ENCODE results near the gene PCDH8.
A peak's percentile ranks its signal among the peaks of the same experiment; 100 is the strongest.

The PCDH8 gene

GRCh38 chr13:52848455-52849195 lies at the start of gene PCDH8:
Gene PCDH8, minus strand, starts transcription at chr13:52848640. Its CDS starts 204 bp downstream, at chr13:52848436.
- H3K27me3 ChIP-seq (ENCODE audit: low read depth, low read length), result peaks cover 52% of the 10 kb centered on the region
- H3K9me3 ChIP-seq (ENCODE audit: control insufficient read depth in 1 of 2, low read length in 2 of 2), result peaks cover 0 to 3% of the 10 kb centered on the region in 2 donors
- peaks cover 0 to 60% of the 10 kb centered on the region in 2 donors for H3K4me1 ChIP-seq (ENCODE audit: control insufficient read depth in 1 of 2, insufficient read depth in 2 of 2, low read length in 2 of 2)

DNA sequence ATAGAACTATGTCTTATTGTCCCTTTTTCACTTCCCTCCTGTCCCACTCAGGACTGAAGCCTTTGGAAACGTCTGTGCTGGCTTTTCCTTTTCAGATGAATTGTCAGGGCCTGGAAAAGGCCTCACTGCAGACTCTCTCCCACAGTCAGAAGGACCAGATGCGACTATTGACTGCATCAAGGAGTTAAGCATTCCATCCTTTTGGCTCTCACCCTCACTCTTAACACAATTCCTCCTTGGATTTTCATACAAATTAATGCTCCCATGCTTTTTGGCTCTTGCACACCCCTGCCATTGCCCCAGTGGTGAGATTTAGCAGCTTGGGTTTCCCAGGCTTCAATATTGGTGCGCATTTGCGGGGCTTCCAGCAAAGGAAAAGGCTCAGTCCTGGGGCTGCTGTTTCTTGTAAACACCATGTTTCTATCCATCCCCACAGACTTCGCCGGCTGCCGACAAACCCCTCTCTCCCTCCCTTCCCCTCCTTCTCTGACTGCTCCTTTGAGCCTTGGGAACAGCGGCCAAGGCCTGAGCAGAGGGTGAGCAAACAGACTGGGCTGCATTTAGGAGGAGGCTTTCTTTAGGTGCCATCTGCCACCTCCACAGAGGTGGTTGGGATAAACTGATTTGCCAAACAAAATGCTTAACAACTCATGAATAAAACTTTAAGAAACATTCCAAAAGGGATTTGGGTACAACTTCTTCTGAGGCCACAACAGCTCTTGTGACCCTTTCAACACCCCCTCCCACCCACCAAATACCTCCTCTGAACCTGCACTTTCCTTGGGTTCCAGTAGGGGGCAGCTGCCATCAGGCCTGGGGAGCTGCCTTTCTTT lies 48.6 kb upstream of the PCDH8 start:
- H3K4me3 ChIP-seq (ENCODE audit: low read depth in 1 of 2, low read length in 2 of 2), result no peak overlapping the region
- no peaks in the 10 kb centered on the region for H3K4me1 ChIP-seq (ENCODE audit: control insufficient read depth in 1 of 2, insufficient read depth in 2 of 2, low read length in 2 of 2)
- no peaks in the 10 kb centered on the region for H3K9me3 ChIP-seq (ENCODE audit: control insufficient read depth in 1 of 2, low read length in 2 of 2)
- H3K27me3 ChIP-seq (ENCODE audit: low read depth, low read length), result no peaks in the 10 kb centered on the region
- H3K27ac ChIP-seq (ENCODE audit: low read length), result no peak overlapping the region
- H3K36me3 ChIP-seq (ENCODE audit: control insufficient read depth in 1 of 2, insufficient read depth in 2 of 2, low read length in 2 of 2), result no peaks in the 10 kb centered on the region

More at GRCh38 chr13:52848455-52849195, at the start of gene PCDH8:
- no peak within 1 kb of the TSS for H3K27ac ChIP-seq (ENCODE audit: low read length)
- H3K36me3 ChIP-seq (ENCODE audit: control insufficient read depth in 1 of 2, insufficient read depth in 2 of 2, low read length in 2 of 2), result no peaks in the 10 kb centered on the region
- H3K4me3 ChIP-seq (ENCODE audit: low read depth in 1 of 2, low read length in 2 of 2), result peak within 1 kb of the TSS in 1 of 2 donors; percentile 57

DNA sequence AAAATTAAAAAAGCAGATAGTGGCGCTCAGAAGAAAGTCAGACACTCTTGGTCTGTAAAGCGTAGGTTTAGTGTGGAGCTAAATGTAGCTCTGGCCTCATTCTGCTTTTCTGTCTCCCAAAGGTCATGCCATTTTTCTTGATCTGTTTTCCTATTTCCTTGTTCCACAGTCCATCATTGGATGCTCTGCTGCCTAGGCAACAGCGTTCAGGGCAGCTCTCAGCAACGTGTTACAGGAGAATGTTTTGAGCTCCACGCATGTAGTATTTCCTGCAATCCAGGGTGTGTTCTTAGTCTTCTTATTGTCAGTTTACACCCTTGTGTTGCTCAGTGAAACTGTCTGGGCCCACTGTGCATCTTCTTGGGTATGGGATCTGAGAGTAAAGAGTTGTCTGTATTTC lies 46.0 kb upstream of the PCDH8 start:
- H3K4me1 ChIP-seq (ENCODE audit: control insufficient read depth in 1 of 2, insufficient read depth in 2 of 2, low read length in 2 of 2), result no peaks in the 10 kb centered on the region
- H3K27ac ChIP-seq (ENCODE audit: low read length), result no peak overlapping the region
- H3K36me3 ChIP-seq (ENCODE audit: control insufficient read depth in 1 of 2, insufficient read depth in 2 of 2, low read length in 2 of 2), result no peaks in the 10 kb centered on the region

GRCh38 chr13:52892925-52893324 lies 44.5 kb upstream of the PCDH8 start:
- Histone ChIP-seq H3K27me3 (ENCODE audit: low read depth, low read length) (no peaks in the 10 kb centered on the region), H3K36me3 (ENCODE audit: control insufficient read depth in 1 of 2, insufficient read depth in 2 of 2, low read length in 2 of 2) (no peaks in the 10 kb centered on the region), H3K27ac (ENCODE audit: low read length) (no peak overlapping the region), H3K4me3 (ENCODE audit: low read depth in 1 of 2, low read length in 2 of 2) (no peak overlapping the region), H3K9me3 (ENCODE audit: control insufficient read depth in 1 of 2, low read length in 2 of 2) (no peaks in the 10 kb centered on the region), H3K4me1 (ENCODE audit: control insufficient read depth in 1 of 2, insufficient read depth in 2 of 2, low read length in 2 of 2) (no peaks in the 10 kb centered on the region)

More for the DNA sequence above, 46.0 kb upstream of the PCDH8 start:
- no peaks in the 10 kb centered on the region for H3K9me3 ChIP-seq (ENCODE audit: control insufficient read depth in 1 of 2, low read length in 2 of 2)
- H3K27me3 ChIP-seq (ENCODE audit: low read depth, low read length), result no peaks in the 10 kb centered on the region
- H3K4me3 ChIP-seq (ENCODE audit: low read depth in 1 of 2, low read length in 2 of 2), result no peak overlapping the region

- H3K27me3 ChIP-seq (ENCODE audit: low read depth, low read length), result no peaks in the 10 kb centered on the region
- no peak overlapping the region for H3K27ac ChIP-seq (ENCODE audit: low read length)
- H3K36me3 ChIP-seq (ENCODE audit: control insufficient read depth in 1 of 2, insufficient read depth in 2 of 2, low read length in 2 of 2), result no peaks in the 10 kb centered on the region
- H3K4me1 ChIP-seq (ENCODE audit: control insufficient read depth in 1 of 2, insufficient read depth in 2 of 2, low read length in 2 of 2), result no peaks in the 10 kb centered on the region
- H3K9me3 ChIP-seq (ENCODE audit: control insufficient read depth in 1 of 2, low read length in 2 of 2), result no peaks in the 10 kb centered on the region
- no peak overlapping the region for H3K4me3 ChIP-seq (ENCODE audit: low read depth in 1 of 2, low read length in 2 of 2)
These were observed 43.3 kb upstream of the PCDH8 start for GRCh38 chr13:52891706-52892105.

DNA sequence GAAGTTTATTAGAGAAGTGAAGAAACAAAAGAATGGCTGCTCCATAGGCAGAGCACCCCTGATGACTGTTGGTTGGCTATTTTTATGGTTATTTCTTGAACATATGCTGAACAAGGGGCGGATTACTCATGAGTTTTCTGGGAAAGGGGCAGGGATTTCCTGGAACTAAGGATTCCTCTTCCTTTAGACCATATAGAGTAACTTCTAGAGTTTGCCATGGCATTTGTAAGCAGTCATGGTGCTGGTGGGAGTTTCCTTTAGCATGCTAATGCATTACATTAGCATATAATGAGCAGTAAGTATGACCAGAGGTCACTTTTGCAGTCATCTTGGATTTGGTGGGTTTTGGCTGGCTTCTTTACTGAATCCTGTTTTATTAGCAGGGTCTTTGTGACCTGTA lies 38.7 kb upstream of the PCDH8 start:
- no peaks in the 10 kb centered on the region for H3K27me3 ChIP-seq (ENCODE audit: low read depth, low read length)
- peaks cover 0 to 4% of the 10 kb centered on the region in 2 donors for H3K4me1 ChIP-seq (ENCODE audit: control insufficient read depth in 1 of 2, insufficient read depth in 2 of 2, low read length in 2 of 2)
- H3K36me3 ChIP-seq (ENCODE audit: control insufficient read depth in 1 of 2, insufficient read depth in 2 of 2, low read length in 2 of 2), result no peaks in the 10 kb centered on the region
- no peak overlapping the region for H3K4me3 ChIP-seq (ENCODE audit: low read depth in 1 of 2, low read length in 2 of 2)
- H3K9me3 ChIP-seq (ENCODE audit: control insufficient read depth in 1 of 2, low read length in 2 of 2), result no peaks in the 10 kb centered on the region
- no peak overlapping the region for H3K27ac ChIP-seq (ENCODE audit: low read length)

DNA sequence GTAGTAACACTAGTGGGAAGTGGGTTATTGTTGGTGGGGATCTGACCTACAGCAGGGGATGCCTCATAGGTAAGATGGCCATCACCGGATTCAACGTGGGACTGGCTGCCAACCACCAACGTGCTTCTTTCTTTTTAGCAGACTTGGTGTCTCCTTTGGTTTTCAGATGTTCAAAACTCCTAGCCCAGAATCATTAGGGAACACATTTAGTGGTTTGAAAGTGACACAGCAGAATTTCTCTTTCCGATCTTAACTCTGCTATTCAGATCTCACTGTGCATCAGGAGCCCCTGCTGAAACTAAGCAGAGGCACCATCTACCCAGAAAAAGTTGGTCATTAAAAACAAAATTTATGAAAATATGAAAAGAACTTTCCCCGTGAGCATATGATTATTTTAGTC lies 36.7 kb upstream of the PCDH8 start:
- Histone ChIP-seq H3K4me3 (ENCODE audit: low read depth in 1 of 2, low read length in 2 of 2) (no peak overlapping the region), H3K4me1 (ENCODE audit: control insufficient read depth in 1 of 2, insufficient read depth in 2 of 2, low read length in 2 of 2) (peaks cover 0 to 10% of the 10 kb centered on the region in 2 donors), H3K27ac (ENCODE audit: low read length) (no peak overlapping the region), H3K9me3 (ENCODE audit: control insufficient read depth in 1 of 2, low read length in 2 of 2) (no peaks in the 10 kb centered on the region), H3K36me3 (ENCODE audit: control insufficient read depth in 1 of 2, insufficient read depth in 2 of 2, low read length in 2 of 2) (no peaks in the 10 kb centered on the region), H3K27me3 (ENCODE audit: low read depth, low read length) (no peaks in the 10 kb centered on the region)

- Histone ChIP-seq H3K36me3 (ENCODE audit: control insufficient read depth in 1 of 2, insufficient read depth in 2 of 2, low read length in 2 of 2) (no peaks in the 10 kb centered on the region), H3K9me3 (ENCODE audit: control insufficient read depth in 1 of 2, low read length in 2 of 2) (no peaks in the 10 kb centered on the region), H3K27me3 (ENCODE audit: low read depth, low read length) (no peaks in the 10 kb centered on the region), H3K4me1 (ENCODE audit: control insufficient read depth in 1 of 2, insufficient read depth in 2 of 2, low read length in 2 of 2) (peaks cover 0 to 16% of the 10 kb centered on the region in 2 donors), H3K27ac (ENCODE audit: low read length) (no peak overlapping the region), H3K4me3 (ENCODE audit: low read depth in 1 of 2, low read length in 2 of 2) (no peak overlapping the region)
These were observed 36.1 kb upstream of the PCDH8 start for GRCh38 chr13:52884429-52885010.

GRCh38 chr13:52882785-52883184 lies 34.3 kb upstream of the PCDH8 start:
- Histone ChIP-seq H3K27me3 (ENCODE audit: low read depth, low read length) (no peaks in the 10 kb centered on the region), H3K36me3 (ENCODE audit: control insufficient read depth in 1 of 2, insufficient read depth in 2 of 2, low read length in 2 of 2) (no peaks in the 10 kb centered on the region), H3K9me3 (ENCODE audit: control insufficient read depth in 1 of 2, low read length in 2 of 2) (no peaks in the 10 kb centered on the region), H3K4me1 (ENCODE audit: control insufficient read depth in 1 of 2, insufficient read depth in 2 of 2, low read length in 2 of 2) (peaks cover 0 to 18% of the 10 kb centered on the region in 2 donors), H3K4me3 (ENCODE audit: low read depth in 1 of 2, low read length in 2 of 2) (no peak overlapping the region), H3K27ac (ENCODE audit: low read length) (no peak overlapping the region)

DNA sequence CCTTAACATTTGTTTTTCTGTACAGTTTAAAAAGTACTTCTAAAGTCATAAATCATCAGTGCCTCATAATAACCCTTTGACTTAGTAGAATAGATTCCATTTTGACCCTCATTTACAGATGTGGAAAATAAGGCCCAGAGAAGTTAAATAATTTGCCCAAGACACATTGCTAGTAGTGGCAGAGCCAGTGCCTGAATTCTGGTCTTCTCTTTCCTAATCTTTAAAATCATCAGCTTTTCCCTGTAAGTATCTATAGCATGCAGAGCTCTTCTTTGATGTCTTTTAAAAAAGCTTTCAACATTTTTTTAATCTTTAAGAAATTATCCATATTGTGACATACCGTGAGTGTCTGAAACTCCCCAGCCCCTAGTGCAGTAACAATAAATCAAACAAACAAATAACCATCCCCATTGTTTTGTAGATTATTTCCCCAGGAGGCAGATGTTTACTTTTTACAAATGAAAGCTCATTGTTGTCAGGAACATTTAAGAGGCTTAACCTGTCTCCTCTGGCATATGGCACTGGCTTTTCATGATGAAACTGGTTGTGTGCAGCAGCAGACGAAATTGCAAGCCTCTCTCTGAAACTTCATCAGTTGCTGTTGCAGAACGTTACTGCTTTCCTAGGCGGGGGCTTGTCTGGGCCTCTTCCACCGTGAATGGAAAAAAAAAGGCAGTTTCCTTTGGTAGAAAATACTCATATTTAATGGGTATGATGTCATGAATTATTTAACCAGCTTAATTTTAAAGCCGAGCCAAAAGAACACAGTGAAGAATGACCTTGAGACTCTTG lies 31.7 kb upstream of the PCDH8 start:
- peaks cover 0 to 18% of the 10 kb centered on the region in 2 donors for H3K4me1 ChIP-seq (ENCODE audit: control insufficient read depth in 1 of 2, insufficient read depth in 2 of 2, low read length in 2 of 2)
- no peak overlapping the region for H3K27ac ChIP-seq (ENCODE audit: low read length)

More for the DNA sequence above, 31.7 kb upstream of the PCDH8 start:
- peaks cover 0 to 12% of the 10 kb centered on the region in 2 donors for H3K9me3 ChIP-seq (ENCODE audit: control insufficient read depth in 1 of 2, low read length in 2 of 2)
- no peaks in the 10 kb centered on the region for H3K36me3 ChIP-seq (ENCODE audit: control insufficient read depth in 1 of 2, insufficient read depth in 2 of 2, low read length in 2 of 2)
- H3K4me3 ChIP-seq (ENCODE audit: low read depth in 1 of 2, low read length in 2 of 2), result no peak overlapping the region
- H3K27me3 ChIP-seq (ENCODE audit: low read depth, low read length), result no peaks in the 10 kb centered on the region

Measured in muscle layer of duodenum (tissue), 2 donors.